Small intestine (tissue), 7 donors: Measurements from ENCODE around the gene MAP1LC3B. TPM values are rescaled to one million over a fixed set of nuclear protein-coding genes. Genes with fewer than 3 reads are reported as not detected.

Experiments
- DNase-seq, 2 donors: peaks; one replicate each; pipeline versions ENCODE4 v3.0.0 to v3.0.0-alpha.2; 2013
- FAIRE-seq: peaks from 2 replicates; lab custom pipeline; 2012; peaks lifted over from hg19 to GRCh38; lab: Jason Lieb, UNC
- H3K27ac ChIP-seq, 3 donors: one replicate each; pipeline ENCODE4 v1.5.1; 2013; ENCODE audit warnings: low read length in 2 of 3, mild to moderate bottlenecking in 2 of 3, control low read depth in 1 of 3, inconsistent platforms in 1 of 3, low read depth in 1 of 3, moderate library complexity in 1 of 3
- H3K27me3 ChIP-seq, 3 donors: one replicate each; pipeline ENCODE4 v1.6.1; 2013; ENCODE audit warnings: low read length in 3 of 3, inconsistent platforms in 1 of 3; ENCODE audit not compliant: control insufficient read depth in 3 of 3, insufficient read depth in 3 of 3
- H3K36me3 ChIP-seq, 3 donors: one replicate each; pipeline ENCODE4 v1.6.1; 2013; ENCODE audit warnings: low read length in 3 of 3, inconsistent platforms in 1 of 3, low read depth in 1 of 3, mild to moderate bottlenecking in 1 of 3, moderate library complexity in 1 of 3; ENCODE audit not compliant: control insufficient read depth in 3 of 3, insufficient read depth in 2 of 3
- H3K4me1 ChIP-seq, 3 donors: one replicate each; pipeline ENCODE4 v1.6.1; 2013; ENCODE audit warnings: low read length in 2 of 3, inconsistent platforms in 1 of 3, low read depth in 1 of 3, mild to moderate bottlenecking in 1 of 3, moderate library complexity in 1 of 3; ENCODE audit not compliant: control insufficient read depth in 3 of 3, insufficient read depth in 2 of 3
- H3K4me3 ChIP-seq, 3 donors: one replicate each; pipeline ENCODE4 v1.5.1; 2013; ENCODE audit warnings: low read length in 3 of 3, control low read depth in 1 of 3, inconsistent platforms in 1 of 3, low read depth in 1 of 3, mild to moderate bottlenecking in 1 of 3, moderate library complexity in 1 of 3
- H3K9me3 ChIP-seq, 2 donors: one replicate each; pipeline ENCODE4 v1.6.1; 2013; ENCODE audit warnings: low read depth in 1 of 2, low read length in 1 of 2; ENCODE audit not compliant: control insufficient read depth in 2 of 2, insufficient read depth in 1 of 2
- WGBS, 3 donors: extraction: QIAGEN DNeasy Blood & Tissue Kit; methylation state at CpG; one replicate each; pipeline ENCODE4 v1.1.7; 2013; 5-methylcytosine and 5-hydroxymethylcytosine counted together
- polyA plus RNA-seq, 4 donors: library from polyadenylated mRNA; stranded (reverse) in 3 of 4; unstranded in 1 of 4; fragments of 200-250 nt in 3 of 4; fragments of 120-200 nt in 1 of 4; gene quantifications; one replicate each; pipeline versions ENCODE4 v1.2.1 to v1.2.3, GENCODE V29; 2013
- donor health status: healthy with polysubstance abuse.
- donor health status: control.
- donor health status: control.
- donor health status: Bipolar disorder and iron deficiency.
- donor health status: healthy.

MAP1LC3B gene
- polyA plus RNA-seq, 4 donors: 35.1 to 61.1 (median 46.9) TPM

GRCh38 chr16:87411375-87412271 is 19.5 kb downstream of the MAP1LC3B start:
- DNase-seq (peak in 1 of 2 donors; percentile 33), FAIRE-seq (no peak)
- Histone ChIP-seq H3K27me3 (no peaks in the 10 kb centered on the region), H3K4me3 (no peak overlapping the region), H3K9me3 (no peaks in the 10 kb centered on the region), H3K27ac (no peak overlapping the region), H3K36me3 (peaks cover 14 to 81% (median 24%) of the 10 kb centered on the region in 3 donors), H3K4me1 (no peaks in the 10 kb centered on the region)
- WGBS, 3 donors: 81 to 90% (median 87%) methylated on average over 49 of the region's 49 CpGs

GRCh38 chr16:87412371-87412995 is 20.3 kb downstream of the MAP1LC3B start:
- Histone ChIP-seq H3K36me3 (peaks cover 14 to 83% (median 30%) of the 10 kb centered on the region in 3 donors), H3K27me3 (no peaks in the 10 kb centered on the region), H3K27ac (no peak overlapping the region), H3K9me3 (no peaks in the 10 kb centered on the region), H3K4me1 (no peaks in the 10 kb centered on the region), H3K4me3 (no peak overlapping the region)
- no peak for DNase-seq
- FAIRE-seq: no peak
- 91 to 92% (median 91%) methylated on average over 31 of the region's 31 CpGs for WGBS, 3 donors

- Histone ChIP-seq H3K36me3 (peaks cover 14 to 83% (median 30%) of the 10 kb centered on the region in 3 donors), H3K4me3 (no peak overlapping the region)
- no peak for FAIRE-seq
Observed at GRCh38 chr16:87412996-87413421, 20.9 kb downstream of the MAP1LC3B start.

GRCh38 chr16:87414251-87414680 is 22.1 kb downstream of the MAP1LC3B start:
- Histone ChIP-seq H3K4me1 (no peaks in the 10 kb centered on the region), H3K27me3 (no peaks in the 10 kb centered on the region), H3K36me3 (peaks cover 14 to 88% (median 30%) of the 10 kb centered on the region in 3 donors), H3K4me3 (no peak overlapping the region), H3K27ac (no peak overlapping the region), H3K9me3 (no peaks in the 10 kb centered on the region)
- DNase-seq: no peak
- FAIRE-seq: no peak
- WGBS, 3 donors: 56 to 74% (median 60%) methylated on average over 24 of the region's 24 CpGs

More at GRCh38 chr16:87412996-87413421, 20.9 kb downstream of the MAP1LC3B start:
- Histone ChIP-seq H3K27ac (no peak overlapping the region), H3K4me1 (no peaks in the 10 kb centered on the region), H3K27me3 (no peaks in the 10 kb centered on the region), H3K9me3 (no peaks in the 10 kb centered on the region)
- no peak for DNase-seq
- WGBS, 3 donors: 90 to 93% (median 92%) methylated on average over 27 of the region's 27 CpGs

- 86 to 87% (median 87%) methylated on average over 9 of the region's 9 CpGs for WGBS, 3 donors
- H3K27ac ChIP-seq: no peak overlapping the region
- no peak for DNase-seq
- H3K4me1 ChIP-seq: no peaks in the 10 kb centered on the region
- no peaks in the 10 kb centered on the region for H3K9me3 ChIP-seq
- FAIRE-seq: no peak
- no peak overlapping the region for H3K4me3 ChIP-seq
- H3K36me3 ChIP-seq: peaks cover 18 to 86% (median 30%) of the 10 kb centered on the region in 3 donors
- H3K27me3 ChIP-seq: no peaks in the 10 kb centered on the region
Observed at GRCh38 chr16:87415441-87415840, 23.3 kb downstream of the MAP1LC3B start.

GRCh38 chr16:87416826-87417527 is 24.8 kb downstream of the MAP1LC3B start:
- Histone ChIP-seq H3K36me3 (peaks cover 8 to 85% (median 23%) of the 10 kb centered on the region in 3 donors), H3K4me1 (no peaks in the 10 kb centered on the region), H3K9me3 (no peaks in the 10 kb centered on the region), H3K4me3 (no peak overlapping the region), H3K27me3 (no peaks in the 10 kb centered on the region), H3K27ac (no peak overlapping the region)
- 81 to 86% (median 85%) methylated on average over 23 of the region's 23 CpGs for WGBS, 3 donors
- DNase-seq: peak; percentile 19 to 40
- FAIRE-seq: no peak

- H3K9me3 ChIP-seq: no peaks in the 10 kb centered on the region
- FAIRE-seq (no peak), DNase-seq (no peak)
- no peaks in the 10 kb centered on the region for H3K4me1 ChIP-seq
- H3K36me3 ChIP-seq: peaks cover 8 to 85% (median 20%) of the 10 kb centered on the region in 3 donors
- H3K27ac ChIP-seq: no peak overlapping the region
- H3K27me3 ChIP-seq: no peaks in the 10 kb centered on the region
- no peak overlapping the region for H3K4me3 ChIP-seq
- WGBS, 3 donors: 93 to 95% (median 94%) methylated on average over 13 of the region's 13 CpGs
Observed at GRCh38 chr16:87417528-87417910, 25.4 kb downstream of the MAP1LC3B start.

- H3K4me3 ChIP-seq: no peak overlapping the region
- H3K36me3 ChIP-seq: peaks cover 12 to 85% (median 21%) of the 10 kb centered on the region in 3 donors
- no peak for FAIRE-seq
Observed at GRCh38 chr16:87418216-87418615, 26.1 kb downstream of the MAP1LC3B start.

More at GRCh38 chr16:87418216-87418615, 26.1 kb downstream of the MAP1LC3B start:
- Histone ChIP-seq H3K9me3 (no peaks in the 10 kb centered on the region), H3K27ac (no peak overlapping the region), H3K27me3 (no peaks in the 10 kb centered on the region), H3K4me1 (no peaks in the 10 kb centered on the region)
- WGBS, 3 donors: 85 to 91% (median 86%) methylated on average over 18 of the region's 18 CpGs
- no peak for DNase-seq
